HG03095 (cell line): ENCODE results near the gene BBOX1.
"Not testable (repeated sequence)": the region's sequence is repeated elsewhere in the genome, so short reads cannot be mapped to it uniquely, and the experiment has no call there.

ENCODE experiments used
- ATAC-seq: cut with Tn5 transposase; IDR thresholded peaks from one replicate; pipeline ENCODE4 v1.9.1; 2021; ENCODE audit warnings: moderate library complexity; ENCODE audit not compliant: unreplicated experiment

BBOX1 gene

GRCh38 chr11:27174672-27175210 is 134.1 kb downstream of the BBOX1 start:
- no peak for ATAC-seq

DNA sequence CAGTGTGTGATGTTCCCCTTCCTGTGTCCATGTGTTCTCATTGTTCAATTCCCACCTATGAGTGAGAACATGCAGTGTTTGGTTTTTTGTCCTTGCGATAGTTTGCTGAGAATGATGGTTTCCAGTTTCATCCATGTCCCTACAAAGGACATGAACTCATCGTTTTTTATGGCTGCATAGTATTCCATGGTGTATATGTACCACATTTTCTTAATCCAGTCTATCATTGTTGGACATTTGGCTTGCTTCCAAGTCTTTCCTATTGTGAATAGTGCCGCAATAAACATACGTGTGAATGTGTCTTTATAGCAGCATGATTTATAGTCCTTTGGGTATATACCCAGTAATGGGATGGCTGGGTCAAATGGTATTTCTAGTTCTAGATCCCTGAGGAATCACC is 134.9 kb downstream of the BBOX1 start:
- not testable (repeated sequence) for ATAC-seq
